Esophagus squamous epithelium (tissue), 4 donors: Measurements from ENCODE around the gene DNM1L.

ENCODE experiments used
- POLR2A ChIP-seq, 4 donors: fragments of 450-650 bp; IDR thresholded peaks; one replicate each; pipeline ENCODE4 v1.6.1; 2017; ENCODE audit warnings: antibody characterized with exemption in 4 of 4, mild to moderate bottlenecking in 4 of 4, moderate library complexity in 3 of 4
- TF ChIP-seq, protein P1 (sequence below), 6 experiments: fragments of 450-650 bp in 4 of 6; fragments of 200-600 bp in 2 of 6; sonication (generic) in 2 of 6; IDR thresholded peaks; one replicate each; pipeline ENCODE4 v1.5.1; 2016 to 2019; ENCODE audit warnings: antibody characterized with exemption in 6 of 6, mild to moderate bottlenecking in 4 of 6, moderate library complexity in 4 of 6

DNA sequence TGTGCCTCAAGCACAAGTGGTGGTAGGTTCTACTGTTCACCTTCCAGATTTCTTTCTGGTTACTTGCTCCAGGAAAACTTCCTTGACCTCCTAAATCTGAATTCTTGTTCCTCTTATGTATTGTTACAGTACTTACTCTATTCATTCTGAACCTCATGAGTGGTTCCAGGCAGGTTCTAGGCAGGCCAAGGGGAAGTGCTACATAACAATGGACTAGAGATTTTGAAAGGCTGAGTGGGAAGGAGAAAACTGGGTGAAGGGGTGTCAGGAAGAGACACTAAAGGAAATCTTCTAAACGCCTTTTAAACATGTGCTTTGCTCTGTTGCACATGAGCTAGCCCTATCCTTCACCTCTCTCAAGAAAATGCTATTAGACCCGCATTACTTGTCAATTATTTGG lies 75.0 kb downstream of the DNM1L start:
- TF ChIP-seq, protein P1, sequence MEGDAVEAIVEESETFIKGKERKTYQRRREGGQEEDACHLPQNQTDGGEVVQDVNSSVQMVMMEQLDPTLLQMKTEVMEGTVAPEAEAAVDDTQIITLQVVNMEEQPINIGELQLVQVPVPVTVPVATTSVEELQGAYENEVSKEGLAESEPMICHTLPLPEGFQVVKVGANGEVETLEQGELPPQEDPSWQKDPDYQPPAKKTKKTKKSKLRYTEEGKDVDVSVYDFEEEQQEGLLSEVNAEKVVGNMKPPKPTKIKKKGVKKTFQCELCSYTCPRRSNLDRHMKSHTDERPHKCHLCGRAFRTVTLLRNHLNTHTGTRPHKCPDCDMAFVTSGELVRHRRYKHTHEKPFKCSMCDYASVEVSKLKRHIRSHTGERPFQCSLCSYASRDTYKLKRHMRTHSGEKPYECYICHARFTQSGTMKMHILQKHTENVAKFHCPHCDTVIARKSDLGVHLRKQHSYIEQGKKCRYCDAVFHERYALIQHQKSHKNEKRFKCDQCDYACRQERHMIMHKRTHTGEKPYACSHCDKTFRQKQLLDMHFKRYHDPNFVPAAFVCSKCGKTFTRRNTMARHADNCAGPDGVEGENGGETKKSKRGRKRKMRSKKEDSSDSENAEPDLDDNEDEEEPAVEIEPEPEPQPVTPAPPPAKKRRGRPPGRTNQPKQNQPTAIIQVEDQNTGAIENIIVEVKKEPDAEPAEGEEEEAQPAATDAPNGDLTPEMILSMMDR (IDR thresholded peaks at IDR 0.05): no peak
- TF ChIP-seq POLR2A (IDR thresholded peaks at IDR 0.05): no peak
